OCI-LY1 (cell line): ENCODE data around the gene EWSR1.

ENCODE experiments used
- H2AFZ ChIP-seq: fragments of 200-600 bp; sonication (generic), shearing (Covaris generic); 2 replicates; pipeline ENCODE4 v1.6.0; 2014; ENCODE audit warnings: antibody characterized with exemption, mild to moderate bottlenecking, low read length
- H3F3A ChIP-seq: fragments of 200-600 bp; sonication (generic), shearing (Covaris generic); 2 replicates; pipeline ENCODE4 v1.6.0; 2014; ENCODE audit warnings: mild to moderate bottlenecking, antibody characterized with exemption, low read length, moderate library complexity; ENCODE audit not compliant: insufficient read depth
- H3K27ac ChIP-seq: fragments of 200-600 bp; sonication (generic); 2 replicates; pipeline ENCODE4 v1.5.1; 2014; ENCODE audit warnings: low read length, mixed run types, mild to moderate bottlenecking, low read depth; ENCODE audit not compliant: poor library complexity, severe bottlenecking
- H3K27me3 ChIP-seq: fragments of 200-600 bp; sonication (generic); 2 replicates; pipeline ENCODE4 v1.6.0; 2014; ENCODE audit warnings: antibody characterized with exemption, mild to moderate bottlenecking, low read length, moderate library complexity; ENCODE audit not compliant: insufficient read depth
- H3K36me3 ChIP-seq: fragments of 200-600 bp; sonication (generic); 2 replicates; pipeline ENCODE4 v1.6.1; 2014; ENCODE audit warnings: mild to moderate bottlenecking, antibody characterized with exemption, low read length, moderate library complexity, mixed read lengths; ENCODE audit not compliant: insufficient read depth
- H3K4me1 ChIP-seq: fragments of 200-600 bp; sonication (generic); 2 replicates; pipeline ENCODE4 v1.5.1; 2014; ENCODE audit warnings: mild to moderate bottlenecking, low read length, moderate library complexity; ENCODE audit not compliant: insufficient read depth, severe bottlenecking
- H3K4me2 ChIP-seq: fragments of 200-600 bp; sonication (generic), shearing (Covaris generic); 2 replicates; pipeline ENCODE4 v1.6.1; 2014; ENCODE audit warnings: low read length
- H3K4me3 ChIP-seq: fragments of 200-600 bp; sonication (generic); 2 replicates; pipeline ENCODE4 v1.5.1; 2014; ENCODE audit warnings: low read length, low read depth, mild to moderate bottlenecking, mixed read lengths; ENCODE audit not compliant: poor library complexity, severe bottlenecking
- H3K79me2 ChIP-seq: fragments of 200-600 bp; shearing (Covaris generic); 2 replicates; pipeline ENCODE4 v1.6.1; 2016; ENCODE audit warnings: mixed run types, low read length, mixed read lengths; ENCODE audit not compliant: insufficient read depth
- H3K9ac ChIP-seq: fragments of 200-600 bp; sonication (generic), shearing (Covaris generic); 2 replicates; pipeline ENCODE4 v1.6.1; 2014; ENCODE audit warnings: mild to moderate bottlenecking, low read length, mixed read lengths
- H3K9me2 ChIP-seq: fragments of 200-600 bp; sonication (generic), shearing (Covaris generic); 2 replicates; pipeline ENCODE4 v1.6.1; 2014; ENCODE audit warnings: low read depth, mild to moderate bottlenecking, low read length, mixed read lengths
- H3K9me3 ChIP-seq: fragments of 200-600 bp; shearing (Covaris generic); 2 replicates; pipeline ENCODE4 v1.6.1; 2014; ENCODE audit warnings: low read length, mixed read lengths
- H4K20me1 ChIP-seq: fragments of 200-600 bp; sonication (generic), shearing (Covaris generic); 2 replicates; pipeline ENCODE4 v1.6.0; 2016; ENCODE audit warnings: mild to moderate bottlenecking, low read length; ENCODE audit not compliant: insufficient read depth
- EZH2 ChIP-seq: fragments of 200-600 bp; sonication (generic), shearing (Covaris generic); IDR thresholded peaks from 2 replicates; pipeline ENCODE4 v1.8.0; 2017; ENCODE audit warnings: borderline replicate concordance, mixed run types, mild to moderate bottlenecking, antibody characterized with exemption, low read length, moderate library complexity, mixed read lengths
- TF ChIP-seq, protein P1 (sequence below): fragments of 200-600 bp; sonication (generic), shearing (Covaris generic); IDR thresholded peaks from 2 replicates; pipeline ENCODE4 v1.5.1; 2017; ENCODE audit warnings: mild to moderate bottlenecking, antibody characterized with exemption, low read length, moderate library complexity, mixed read lengths

Gene EWSR1

DNA sequence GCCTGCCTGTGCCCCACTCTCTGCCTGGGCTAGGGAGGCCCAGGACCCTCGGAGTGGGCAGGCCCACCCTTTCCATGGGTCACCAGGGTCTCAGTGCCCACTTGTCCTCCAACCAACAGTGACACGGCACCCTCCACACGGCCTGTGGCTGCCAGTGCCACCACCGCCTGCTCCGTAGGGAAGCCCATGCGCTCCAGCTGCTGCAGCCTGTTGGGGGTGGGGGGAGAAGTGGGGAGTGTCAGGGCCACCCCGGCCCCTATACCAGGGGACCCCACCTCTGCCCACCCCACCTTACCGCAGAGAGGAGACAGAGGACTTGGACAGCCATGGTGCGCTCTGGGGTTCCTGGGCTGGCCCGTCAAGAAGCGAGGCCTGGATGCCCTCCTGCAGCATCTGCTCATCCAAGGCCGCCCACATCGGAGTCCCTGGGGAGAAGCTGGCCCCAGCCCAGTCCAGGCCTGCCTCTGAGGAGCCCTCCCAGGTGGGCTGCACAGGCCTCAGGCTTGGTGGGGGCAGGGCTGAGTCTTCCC lies 8.0 kb upstream of the EWSR1 start:
- H3K4me1 ChIP-seq: no peaks in the 10 kb centered on the region
- no peak overlapping the region for H3K4me3 ChIP-seq
- H3K9me2 ChIP-seq: no peaks in the 10 kb centered on the region
- no peaks in the 10 kb centered on the region for H3K9me3 ChIP-seq
- no peaks in the 10 kb centered on the region for H3F3A ChIP-seq
- peaks cover 19% of the 10 kb centered on the region for H3K36me3 ChIP-seq
- H3K9ac ChIP-seq: no peak overlapping the region
- TF ChIP-seq EZH2: no peak
- TF ChIP-seq, protein P1, sequence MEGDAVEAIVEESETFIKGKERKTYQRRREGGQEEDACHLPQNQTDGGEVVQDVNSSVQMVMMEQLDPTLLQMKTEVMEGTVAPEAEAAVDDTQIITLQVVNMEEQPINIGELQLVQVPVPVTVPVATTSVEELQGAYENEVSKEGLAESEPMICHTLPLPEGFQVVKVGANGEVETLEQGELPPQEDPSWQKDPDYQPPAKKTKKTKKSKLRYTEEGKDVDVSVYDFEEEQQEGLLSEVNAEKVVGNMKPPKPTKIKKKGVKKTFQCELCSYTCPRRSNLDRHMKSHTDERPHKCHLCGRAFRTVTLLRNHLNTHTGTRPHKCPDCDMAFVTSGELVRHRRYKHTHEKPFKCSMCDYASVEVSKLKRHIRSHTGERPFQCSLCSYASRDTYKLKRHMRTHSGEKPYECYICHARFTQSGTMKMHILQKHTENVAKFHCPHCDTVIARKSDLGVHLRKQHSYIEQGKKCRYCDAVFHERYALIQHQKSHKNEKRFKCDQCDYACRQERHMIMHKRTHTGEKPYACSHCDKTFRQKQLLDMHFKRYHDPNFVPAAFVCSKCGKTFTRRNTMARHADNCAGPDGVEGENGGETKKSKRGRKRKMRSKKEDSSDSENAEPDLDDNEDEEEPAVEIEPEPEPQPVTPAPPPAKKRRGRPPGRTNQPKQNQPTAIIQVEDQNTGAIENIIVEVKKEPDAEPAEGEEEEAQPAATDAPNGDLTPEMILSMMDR: no peak
- no peak overlapping the region for H2AFZ ChIP-seq
- no peaks in the 10 kb centered on the region for H3K27me3 ChIP-seq
- no peaks in the 10 kb centered on the region for H4K20me1 ChIP-seq
- no peaks in the 10 kb centered on the region for H3K79me2 ChIP-seq
- H3K4me2 ChIP-seq: no peak overlapping the region
- H3K27ac ChIP-seq: no peak overlapping the region

DNA sequence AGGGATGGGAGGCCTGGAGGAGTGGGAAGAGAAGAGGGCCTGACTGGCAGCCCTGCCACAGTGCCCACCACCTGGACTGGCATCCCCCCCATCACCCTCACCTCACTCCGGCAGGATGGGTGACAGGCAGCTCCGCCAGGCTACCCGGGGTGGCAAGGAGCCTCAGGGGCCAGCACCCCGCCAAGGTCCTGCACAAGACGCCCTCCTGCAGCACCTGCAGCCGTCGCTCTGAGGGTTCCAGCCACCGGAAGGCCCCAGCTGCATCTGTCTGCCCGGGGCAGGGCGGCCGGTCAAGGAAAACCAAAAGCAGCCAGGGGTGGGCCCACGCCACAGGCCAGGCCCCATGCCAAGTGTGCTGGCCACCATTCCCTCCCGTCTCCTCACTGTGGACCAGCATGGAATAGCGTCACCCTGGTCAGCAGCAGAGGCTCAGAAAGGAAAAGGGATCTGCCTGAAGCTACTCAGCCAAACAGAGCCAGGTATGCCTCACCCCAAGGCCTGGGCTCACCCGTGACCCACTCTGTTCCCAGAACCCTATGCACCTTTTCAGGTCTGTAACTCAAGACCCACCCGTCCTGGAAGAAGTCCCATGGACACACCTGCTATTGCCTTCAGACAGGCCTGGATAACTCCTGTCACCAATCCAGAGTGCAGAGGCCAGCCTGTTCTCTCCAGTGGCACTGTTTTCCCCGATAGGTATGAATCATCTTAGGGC lies 7.3 kb upstream of the EWSR1 start:
- H3K36me3 ChIP-seq: peaks cover 25% of the 10 kb centered on the region
- no peak overlapping the region for H3K9ac ChIP-seq
- no peaks in the 10 kb centered on the region for H3K27me3 ChIP-seq
- H3K9me3 ChIP-seq: no peaks in the 10 kb centered on the region
- H2AFZ ChIP-seq: no peak overlapping the region
- H3K4me2 ChIP-seq: no peak overlapping the region
- no peaks in the 10 kb centered on the region for H4K20me1 ChIP-seq
- H3F3A ChIP-seq: no peaks in the 10 kb centered on the region
- H3K4me1 ChIP-seq: no peaks in the 10 kb centered on the region
- H3K9me2 ChIP-seq: no peaks in the 10 kb centered on the region
- no peak overlapping the region for H3K4me3 ChIP-seq
- H3K27ac ChIP-seq: no peak overlapping the region
- no peaks in the 10 kb centered on the region for H3K79me2 ChIP-seq
- no peak for TF ChIP-seq EZH2
- TF ChIP-seq, protein P1: no peak

DNA sequence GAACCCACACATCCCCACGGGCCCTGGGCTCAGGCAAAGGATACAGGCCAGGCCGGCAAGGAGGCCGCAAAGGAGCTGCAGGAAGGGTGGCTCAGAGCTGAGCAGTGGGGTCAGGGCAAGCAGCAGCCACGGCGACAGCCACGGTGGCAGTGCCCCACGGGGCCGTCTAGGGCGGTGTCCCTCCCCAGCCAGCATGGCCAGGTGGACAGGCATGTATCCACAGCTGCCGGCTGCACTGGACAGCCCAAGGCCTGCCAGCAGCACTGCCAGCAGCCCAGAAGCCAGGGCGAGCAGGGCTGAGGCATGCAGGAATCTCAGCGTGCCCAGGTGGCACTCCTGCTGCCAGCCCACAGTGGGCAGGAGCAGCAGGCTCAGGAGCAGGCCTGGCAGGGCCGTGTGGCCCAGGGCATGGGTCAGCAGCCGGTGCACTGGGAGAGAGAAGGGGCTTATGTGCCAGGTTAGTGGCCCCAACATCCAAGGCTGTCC lies 4.2 kb upstream of the EWSR1 start:
- no peaks in the 10 kb centered on the region for H3K27me3 ChIP-seq
- no peak overlapping the region for H3K9ac ChIP-seq
- no peaks in the 10 kb centered on the region for H3F3A ChIP-seq
- H3K79me2 ChIP-seq: peaks cover 14% of the 10 kb centered on the region
- no peaks in the 10 kb centered on the region for H4K20me1 ChIP-seq
- no peak for TF ChIP-seq EZH2
- TF ChIP-seq, protein P1: no peak
- H3K9me2 ChIP-seq: no peaks in the 10 kb centered on the region
- H3K4me2 ChIP-seq: no peak overlapping the region
- no peak overlapping the region for H3K4me3 ChIP-seq
- H3K36me3 ChIP-seq: peaks cover 37% of the 10 kb centered on the region
- H3K4me1 ChIP-seq: peaks cover 11% of the 10 kb centered on the region
- H3K9me3 ChIP-seq: no peaks in the 10 kb centered on the region
- H3K27ac ChIP-seq: no peak overlapping the region
- no peak overlapping the region for H2AFZ ChIP-seq
